HEK293 (cell line): ENCODE measurements around the gene TESK1.
A peak's percentile ranks its signal among the peaks of the same experiment; 100 is the strongest.

Source experiments
- CTCF ChIA-PET: fragments of 350-600 bp; formaldehyde crosslinking; extraction: SDS; loops from one replicate; lab custom pipeline; 2021; ENCODE audit warnings: antibody characterized with exemption; lab: Yijun Ruan, JAX
- POLR2A ChIA-PET: fragments of 300-600 bp; formaldehyde crosslinking; extraction: SDS; loops from one replicate; lab custom pipeline; 2020; ENCODE audit warnings: antibody characterized with exemption, inconsistent platforms; lab: Yijun Ruan, JAX
- H3K27ac ChIP-seq: fragments of 200-500 bp; sonication (Bioruptor generic); 2 replicates; pipeline ENCODE4 v1.5.1; 2014; ENCODE audit warnings: low read depth, low read length, control low read depth, inconsistent platforms; ENCODE audit errors: extremely low read depth
- H3K36me3 ChIP-seq, 2 experiments: fragments of 200-500 bp in 1 of 2; sonication (Bioruptor generic) in 1 of 2; 1 replicate in 1 of 2; 2 replicates in 1 of 2; pipeline ENCODE4 v1.5.1; 2014 to 2017; ENCODE audit warnings: inconsistent platforms in 2 of 2, low read length in 2 of 2; ENCODE audit not compliant: control insufficient read depth in 2 of 2, insufficient read depth in 1 of 2
- H3K4me1 ChIP-seq: fragments of 200-500 bp; sonication (Bioruptor generic); 2 replicates; pipeline ENCODE4 v1.5.1; 2014; ENCODE audit warnings: mild to moderate bottlenecking, low read length, inconsistent platforms; ENCODE audit not compliant: control insufficient read depth, insufficient read depth
- H3K4me3 ChIP-seq: 2 replicates; pipeline ENCODE4 v1.5.1; 2011; ENCODE audit warnings: low read depth, mild to moderate bottlenecking, control low read depth, low read length, moderate library complexity
- H3K9me3 ChIP-seq: fragments of 200-500 bp; sonication (Bioruptor generic); 2 replicates; pipeline ENCODE4 v1.5.1; 2014; ENCODE audit warnings: low read depth, low read length, inconsistent platforms; ENCODE audit not compliant: control insufficient read depth, insufficient read depth
- RBAK ChIP-seq: fragments of 450-650 bp; formaldehyde crosslinking; IDR thresholded peaks from 2 replicates; pipeline ENCODE4 v1.5.1; 2016; ENCODE audit warnings: missing biosample characterization, missing genetic modification characterization
- SCRT2 ChIP-seq: fragments of 450-650 bp; formaldehyde crosslinking; IDR thresholded peaks from 2 replicates; pipeline ENCODE4 v1.5.1; 2016; ENCODE audit warnings: missing biosample characterization, missing genetic modification characterization
- SP3 ChIP-seq: fragments of 450-650 bp; formaldehyde crosslinking; IDR thresholded peaks from 2 replicates; pipeline ENCODE4 v1.5.1; 2016; ENCODE audit warnings: missing biosample characterization, missing genetic modification characterization
- ZBTB21 ChIP-seq: fragments of 450-650 bp; formaldehyde crosslinking; IDR thresholded peaks from 2 replicates; pipeline ENCODE4 v1.5.1; 2017; ENCODE audit warnings: missing biosample characterization, missing genetic modification characterization
- ZNF2 ChIP-seq: fragments of 450-650 bp; formaldehyde crosslinking; IDR thresholded peaks from 2 replicates; pipeline ENCODE4 v1.5.1; 2016; ENCODE audit warnings: missing biosample characterization, missing genetic modification characterization
- ZNF274 ChIP-seq, 2 experiments: fragments of 200-500 bp in 1 of 2; fragments of 450-650 bp in 1 of 2; sonication (Bioruptor generic) in 1 of 2; formaldehyde crosslinking in 1 of 2; IDR thresholded peaks; 2 replicates each; pipeline versions ENCODE4 v1.5.1 to v1.6.1; 2014 to 2016; ENCODE audit warnings: borderline replicate concordance in 1 of 2, inconsistent platforms in 1 of 2, low read length in 1 of 2, missing biosample characterization in 1 of 2, missing genetic modification characterization in 1 of 2
- ZNF341 ChIP-seq: fragments of 450-650 bp; formaldehyde crosslinking; IDR thresholded peaks from 2 replicates; pipeline ENCODE4; 2016; ENCODE audit warnings: low read depth, missing biosample characterization, missing genetic modification characterization
- ZNF404 ChIP-seq: fragments of 450-650 bp; formaldehyde crosslinking; IDR thresholded peaks from 2 replicates; pipeline ENCODE4 v1.5.1; 2017; ENCODE audit warnings: missing biosample characterization, missing genetic modification characterization
- ZNF521 ChIP-seq: fragments of 450-650 bp; formaldehyde crosslinking; IDR thresholded peaks from 2 replicates; pipeline ENCODE4 v1.5.1; 2017; ENCODE audit warnings: missing biosample characterization, mild to moderate bottlenecking, missing genetic modification characterization
- ZNF530 ChIP-seq: fragments of 450-650 bp; formaldehyde crosslinking; IDR thresholded peaks from 2 replicates; pipeline ENCODE4 v1.5.1; 2016; ENCODE audit warnings: low read depth, missing biosample characterization, missing genetic modification characterization
- ZNF791 ChIP-seq: fragments of 450-650 bp; formaldehyde crosslinking; IDR thresholded peaks from 2 replicates; pipeline ENCODE4 v1.5.1; 2016; ENCODE audit warnings: missing biosample characterization, missing genetic modification characterization
- TF ChIP-seq, protein P1 (sequence below): fragments of 450-650 bp; formaldehyde crosslinking; conservative IDR thresholded peaks from 2 replicates; pipeline ENCODE4 v1.5.1; 2016; ENCODE audit warnings: low read depth, missing biosample characterization, missing genetic modification characterization
- TF ChIP-seq, protein P2 (sequence below): IDR thresholded peaks from 2 replicates; pipeline ENCODE4 v1.6.1; 2011; ENCODE audit warnings: mild to moderate bottlenecking, low read depth, low read length, borderline replicate concordance
- TF ChIP-seq, protein P3 (sequence below): fragments of 450-650 bp; formaldehyde crosslinking; IDR thresholded peaks from 2 replicates; pipeline ENCODE4 v1.5.1; 2016; ENCODE audit warnings: missing biosample characterization, missing genetic modification characterization

Gene TESK1

DNA sequence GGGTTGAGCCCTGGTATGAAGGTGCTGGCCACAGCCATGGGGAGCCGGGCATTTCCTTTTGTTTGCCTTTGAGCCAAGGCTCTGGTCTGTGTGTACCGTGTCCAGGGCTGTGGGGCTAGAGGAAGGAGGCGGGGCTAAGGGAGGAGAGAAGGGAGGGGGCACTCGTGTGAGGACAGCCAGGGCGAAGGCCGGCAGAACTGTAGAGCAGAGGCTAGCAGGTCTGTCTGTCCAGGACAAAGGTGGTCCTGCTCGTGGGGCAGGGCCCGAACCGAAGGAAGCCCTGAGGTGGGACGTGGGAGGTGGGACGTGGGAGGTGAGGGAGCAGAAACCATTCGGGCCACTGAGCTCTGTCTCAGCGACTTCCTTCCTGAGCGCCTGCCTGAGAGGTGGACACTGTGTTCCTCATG is 41.3 kb upstream of the TESK1 start:
- POLR2A ChIA-PET, result no interaction called here
- no peak overlapping the region for H3K27ac ChIP-seq

DNA sequence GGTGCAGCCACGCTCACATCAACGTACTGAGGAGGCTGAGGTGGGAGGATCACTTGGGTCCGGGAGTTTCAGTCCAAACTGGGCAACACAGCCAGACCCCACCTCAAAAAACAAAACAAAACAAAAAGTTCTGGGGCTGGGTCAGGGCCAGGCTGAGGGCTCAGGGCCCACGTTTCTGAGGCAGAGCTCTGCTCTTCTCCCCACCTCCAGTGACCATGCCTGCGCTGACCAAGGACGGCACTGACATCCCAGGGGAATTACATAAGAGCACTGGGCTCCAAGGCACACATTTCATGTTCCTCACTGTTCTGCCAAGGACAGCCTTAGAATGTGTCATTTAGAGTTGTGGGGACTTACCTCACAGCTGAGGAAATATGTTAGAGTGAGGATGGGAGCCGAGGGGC is 40.4 kb upstream of the TESK1 start:
- Histone ChIP-seq H3K4me1 (no peaks in the 10 kb centered on the region), H3K36me3 (no peaks in the 10 kb centered on the region), H3K9me3 (no peaks in the 10 kb centered on the region), H3K4me3 (no peak overlapping the region), H3K27ac (no peak overlapping the region)
- POLR2A ChIA-PET, result no interaction called here
- CTCF ChIA-PET, result interaction anchor here (0.7 to 2.8 kb wide), 4 partner anchors 9 to 864 kb away, joined by 3 to 17 read pairs (median 3); no protein-coding TSS in a partner anchor
- TF ChIP-seq ZNF791 (tag by site-specific recombination), result no peak
- TF ChIP-seq SP3 (tag by site-specific recombination), result no peak
- TF ChIP-seq, protein P1, sequence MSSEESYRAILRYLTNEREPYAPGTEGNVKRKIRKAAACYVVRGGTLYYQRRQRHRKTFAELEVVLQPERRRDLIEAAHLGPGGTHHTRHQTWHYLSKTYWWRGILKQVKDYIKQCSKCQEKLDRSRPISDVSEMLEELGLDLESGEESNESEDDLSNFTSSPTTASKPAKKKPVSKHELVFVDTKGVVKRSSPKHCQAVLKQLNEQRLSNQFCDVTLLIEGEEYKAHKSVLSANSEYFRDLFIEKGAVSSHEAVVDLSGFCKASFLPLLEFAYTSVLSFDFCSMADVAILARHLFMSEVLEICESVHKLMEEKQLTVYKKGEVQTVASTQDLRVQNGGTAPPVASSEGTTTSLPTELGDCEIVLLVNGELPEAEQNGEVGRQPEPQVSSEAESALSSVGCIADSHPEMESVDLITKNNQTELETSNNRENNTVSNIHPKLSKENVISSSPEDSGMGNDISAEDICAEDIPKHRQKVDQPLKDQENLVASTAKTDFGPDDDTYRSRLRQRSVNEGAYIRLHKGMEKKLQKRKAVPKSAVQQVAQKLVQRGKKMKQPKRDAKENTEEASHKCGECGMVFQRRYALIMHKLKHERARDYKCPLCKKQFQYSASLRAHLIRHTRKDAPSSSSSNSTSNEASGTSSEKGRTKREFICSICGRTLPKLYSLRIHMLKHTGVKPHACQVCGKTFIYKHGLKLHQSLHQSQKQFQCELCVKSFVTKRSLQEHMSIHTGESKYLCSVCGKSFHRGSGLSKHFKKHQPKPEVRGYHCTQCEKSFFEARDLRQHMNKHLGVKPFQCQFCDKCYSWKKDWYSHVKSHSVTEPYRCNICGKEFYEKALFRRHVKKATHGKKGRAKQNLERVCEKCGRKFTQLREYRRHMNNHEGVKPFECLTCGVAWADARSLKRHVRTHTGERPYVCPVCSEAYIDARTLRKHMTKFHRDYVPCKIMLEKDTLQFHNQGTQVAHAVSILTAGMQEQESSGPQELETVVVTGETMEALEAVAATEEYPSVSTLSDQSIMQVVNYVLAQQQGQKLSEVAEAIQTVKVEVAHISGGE (tag by site-specific recombination), result no peak
- TF ChIP-seq, protein P2, sequence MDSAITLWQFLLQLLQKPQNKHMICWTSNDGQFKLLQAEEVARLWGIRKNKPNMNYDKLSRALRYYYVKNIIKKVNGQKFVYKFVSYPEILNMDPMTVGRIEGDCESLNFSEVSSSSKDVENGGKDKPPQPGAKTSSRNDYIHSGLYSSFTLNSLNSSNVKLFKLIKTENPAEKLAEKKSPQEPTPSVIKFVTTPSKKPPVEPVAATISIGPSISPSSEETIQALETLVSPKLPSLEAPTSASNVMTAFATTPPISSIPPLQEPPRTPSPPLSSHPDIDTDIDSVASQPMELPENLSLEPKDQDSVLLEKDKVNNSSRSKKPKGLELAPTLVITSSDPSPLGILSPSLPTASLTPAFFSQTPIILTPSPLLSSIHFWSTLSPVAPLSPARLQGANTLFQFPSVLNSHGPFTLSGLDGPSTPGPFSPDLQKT, result no peak
- TF ChIP-seq SCRT2 (tag by site-specific recombination), result no peak
- no peak for TF ChIP-seq ZNF274 (IDR thresholded peaks at IDR 0.05; ENCODE audit: low read length)
- no peak for TF ChIP-seq ZNF274 (tag by site-specific recombination; IDR thresholded peaks at IDR 0.05; ENCODE audit: borderline replicate concordance)
- no peak for TF ChIP-seq ZBTB21 (tag by site-specific recombination)

More for the DNA sequence above, 41.3 kb upstream of the TESK1 start:
- TF ChIP-seq ZNF341 (tag by site-specific recombination), result peak; percentile 65; the same call in 1 of the 2 replicates
- TF ChIP-seq ZNF2, result no peak
- CTCF ChIA-PET, result no interaction called here
- Histone ChIP-seq H3K36me3 (peaks cover 0 to 2% of the 10 kb centered on the region in 2 experiments; a peak in 1 of 3 replicates), H3K4me1 (no peaks in the 10 kb centered on the region), H3K9me3 (no peaks in the 10 kb centered on the region), H3K4me3 (no peak overlapping the region)

DNA sequence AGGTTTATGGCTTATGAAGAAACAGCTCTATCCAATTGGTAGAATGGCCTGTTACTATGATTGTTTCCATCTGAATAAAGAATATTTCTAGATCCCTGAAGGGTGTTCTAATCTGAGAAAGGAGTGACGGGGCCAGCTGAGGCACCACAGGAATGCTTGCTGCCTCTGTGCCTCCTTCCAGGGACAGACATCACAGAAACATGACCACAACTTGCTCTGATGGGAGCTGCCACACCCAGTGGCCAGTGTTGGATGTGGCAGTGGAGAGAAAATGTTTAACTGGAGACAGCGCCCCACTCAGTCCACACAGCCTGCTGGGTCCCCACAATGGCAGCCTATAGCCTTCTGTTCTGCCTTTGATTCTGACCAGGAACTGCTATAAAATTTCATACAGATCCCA is 38.6 kb upstream of the TESK1 start:
- no peak overlapping the region for H3K27ac ChIP-seq
- no peaks in the 10 kb centered on the region for H3K4me1 ChIP-seq
- no peaks in the 10 kb centered on the region for H3K9me3 ChIP-seq
- TF ChIP-seq SP3 (tag by site-specific recombination), result no peak
- TF ChIP-seq ZNF404 (tag by site-specific recombination), result no peak
- TF ChIP-seq, protein P3, sequence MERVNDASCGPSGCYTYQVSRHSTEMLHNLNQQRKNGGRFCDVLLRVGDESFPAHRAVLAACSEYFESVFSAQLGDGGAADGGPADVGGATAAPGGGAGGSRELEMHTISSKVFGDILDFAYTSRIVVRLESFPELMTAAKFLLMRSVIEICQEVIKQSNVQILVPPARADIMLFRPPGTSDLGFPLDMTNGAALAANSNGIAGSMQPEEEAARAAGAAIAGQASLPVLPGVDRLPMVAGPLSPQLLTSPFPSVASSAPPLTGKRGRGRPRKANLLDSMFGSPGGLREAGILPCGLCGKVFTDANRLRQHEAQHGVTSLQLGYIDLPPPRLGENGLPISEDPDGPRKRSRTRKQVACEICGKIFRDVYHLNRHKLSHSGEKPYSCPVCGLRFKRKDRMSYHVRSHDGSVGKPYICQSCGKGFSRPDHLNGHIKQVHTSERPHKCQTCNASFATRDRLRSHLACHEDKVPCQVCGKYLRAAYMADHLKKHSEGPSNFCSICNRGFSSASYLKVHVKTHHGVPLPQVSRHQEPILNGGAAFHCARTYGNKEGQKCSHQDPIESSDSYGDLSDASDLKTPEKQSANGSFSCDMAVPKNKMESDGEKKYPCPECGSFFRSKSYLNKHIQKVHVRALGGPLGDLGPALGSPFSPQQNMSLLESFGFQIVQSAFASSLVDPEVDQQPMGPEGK (tag by site-specific recombination), result no peak
- TF ChIP-seq ZNF530 (tag by site-specific recombination), result no peak
- TF ChIP-seq RBAK (tag by site-specific recombination), result no peak
- no peak for TF ChIP-seq ZNF521 (tag by site-specific recombination)
- no peaks in the 10 kb centered on the region for H3K36me3 ChIP-seq
- no peak overlapping the region for H3K4me3 ChIP-seq
- ChIA-PET POLR2A (interaction anchor here (0.5 kb wide), 1 partner anchor 1589 kb away, joined by 4 read pairs; no protein-coding TSS in a partner anchor), CTCF (interaction anchor here (0.5 to 2.8 kb wide), 7 partner anchors 13 to 667 kb away, joined by 3 to 17 read pairs (median 3); no protein-coding TSS in a partner anchor)
